Pancreas (tissue), 10 donors: Measurements from ENCODE around the gene RABGAP1L. TPM values are rescaled to one million over a fixed set of nuclear protein-coding genes. Genes with fewer than 3 reads are reported as not detected.

Experiments used
- ATAC-seq, 4 donors: fragments of 200-7000 bp; cut with Tn5 transposase; one replicate each; pipeline versions ENCODE4 v1.8.0 to v1.9.1; 2020; ENCODE audit warnings: mild to moderate bottlenecking in 4 of 4, moderate library complexity in 4 of 4
- DNase-seq, 6 donors: peaks; one replicate each; pipeline ENCODE4 v3.0.0-alpha.2; 2020
- FAIRE-seq: peaks from 2 replicates; lab custom pipeline; 2012; peaks lifted over from hg19 to GRCh38; lab: Jason Lieb, UNC
- H3K27ac ChIP-seq, 4 donors: fragments of 200-600 bp; sonication (generic); 1 replicate in 3 of 4; 2 replicates in 1 of 4; pipeline versions ENCODE4 v1.5.0 to v1.8.0; 2020
- H3K27me3 ChIP-seq, 4 donors: fragments of 200-600 bp; one replicate each; pipeline ENCODE4 v1.8.0; 2021
- H3K36me3 ChIP-seq, 3 donors: fragments of 200-600 bp; sonication (generic) in 1 of 3; one replicate each; pipeline versions ENCODE4 v1.5.0 to v1.8.0; 2020 to 2021
- H3K4me1 ChIP-seq, 3 donors: fragments of 200-600 bp; one replicate each; pipeline ENCODE4 v1.8.0; 2021
- H3K4me3 ChIP-seq, 4 donors: fragments of 200-600 bp; sonication (generic) in 2 of 4; one replicate each; pipeline versions ENCODE4 v1.5.0 to v1.8.0; 2020 to 2021
- H3K9me3 ChIP-seq, 4 donors: fragments of 200-600 bp; one replicate each; pipeline ENCODE4 v1.8.0; 2021
- WGBS, 2 donors: extraction: QIAGEN DNeasy Blood & Tissue Kit; methylation state at CpG; one replicate each; pipeline ENCODE4 v1.1.7; 2013; 5-methylcytosine and 5-hydroxymethylcytosine counted together
- intact Hi-C, 3 donors: fragments of 100-400 bp; cut with DNase I; formaldehyde crosslinking; loops; one replicate each; pipeline versions ENCODE4 v1.11.1 to v1.14.2; 2022
- polyA plus RNA-seq, 2 donors: library from polyadenylated mRNA; stranded (reverse); fragments of 200-250 nt; gene quantifications; one replicate each; pipeline ENCODE4 v1.2.3, GENCODE V29; 2013
- total RNA-seq, 6 donors: library from RNA; stranded (reverse); fragmentation: NEBNext Ultra II Directional in 4 of 6; extraction: Animal tissue kit (Norgen Biotek cat#: 25700) in 4 of 6; gene quantifications; one replicate each; pipeline versions ENCODE4 v1.2.1 to v1.2.4, GENCODE V29; 2021 to 2023
- TF ChIP-seq, protein P1 (sequence below), 4 donors: fragments of 200-600 bp; sonication (generic) in 3 of 4; IDR thresholded peaks; one replicate each; pipeline versions ENCODE4 v1.5.0 to v1.8.0; 2021; ENCODE audit warnings: antibody characterized with exemption in 4 of 4
- donor health status: healthy with polysubstance abuse.
- donor health status: DM: no; HTN: no; CAD: no; lungs with moderate emphysema.
- donor health status: DM: no; HTN: no; CAD: no.
- donor health status: control.
- donor health status: control.
- donor health status: Bipolar disorder and iron deficiency.
- donor health status: DM: yes; HTN: yes; CAD: no.
- donor health status: DM: no; HTN: no; CAD: no.
- donor health status: DM: no; HTN: no; CAD: no.
- donor health status: DM: yes; HTN: yes; CAD: no.

RABGAP1L gene
- total and polyA plus RNA-seq, 8 donors = 13.9 to 64.8 (median 36.1) TPM

DNA sequence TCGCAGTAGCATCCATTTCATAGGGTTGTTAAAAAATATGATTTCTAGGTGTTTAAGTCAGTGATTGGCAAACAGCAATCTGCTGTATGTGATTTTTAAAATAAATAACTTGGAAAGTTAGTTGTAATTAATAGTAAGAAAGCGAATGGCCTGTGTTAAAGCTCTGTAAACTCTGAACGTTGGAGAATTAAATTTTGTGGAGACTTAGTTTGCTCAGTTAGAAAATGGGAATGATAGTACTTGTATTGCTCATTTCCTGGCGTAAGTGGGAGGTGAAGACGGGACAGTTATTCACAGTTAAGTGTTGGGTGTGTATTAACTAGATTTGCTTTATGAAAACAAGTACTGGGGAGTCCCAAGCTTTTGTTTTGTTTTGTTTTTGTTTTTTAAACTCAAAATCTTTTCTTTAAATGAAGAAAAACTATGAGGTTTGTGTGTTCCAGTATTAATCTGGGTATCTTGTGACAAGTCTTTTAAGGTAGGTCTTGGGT is 841.4 kb downstream of the RABGAP1L start:
- Histone ChIP-seq H3K36me3 (no peaks in the 10 kb centered on the region), H3K4me3 (peak overlapping the region; percentile 70 to 87 (median 84)), H3K9me3 (no peaks in the 10 kb centered on the region), H3K27ac (peak overlapping the region in 3 of 4 donors; percentile 99 to 100 (median 99)), H3K4me1 (peaks cover 0 to 24% (median 12%) of the 10 kb centered on the region in 3 donors), H3K27me3 (no peaks in the 10 kb centered on the region)
- FAIRE-seq (no peak), DNase-seq (no peak), ATAC-seq (no peak)
- TF ChIP-seq, protein P1, sequence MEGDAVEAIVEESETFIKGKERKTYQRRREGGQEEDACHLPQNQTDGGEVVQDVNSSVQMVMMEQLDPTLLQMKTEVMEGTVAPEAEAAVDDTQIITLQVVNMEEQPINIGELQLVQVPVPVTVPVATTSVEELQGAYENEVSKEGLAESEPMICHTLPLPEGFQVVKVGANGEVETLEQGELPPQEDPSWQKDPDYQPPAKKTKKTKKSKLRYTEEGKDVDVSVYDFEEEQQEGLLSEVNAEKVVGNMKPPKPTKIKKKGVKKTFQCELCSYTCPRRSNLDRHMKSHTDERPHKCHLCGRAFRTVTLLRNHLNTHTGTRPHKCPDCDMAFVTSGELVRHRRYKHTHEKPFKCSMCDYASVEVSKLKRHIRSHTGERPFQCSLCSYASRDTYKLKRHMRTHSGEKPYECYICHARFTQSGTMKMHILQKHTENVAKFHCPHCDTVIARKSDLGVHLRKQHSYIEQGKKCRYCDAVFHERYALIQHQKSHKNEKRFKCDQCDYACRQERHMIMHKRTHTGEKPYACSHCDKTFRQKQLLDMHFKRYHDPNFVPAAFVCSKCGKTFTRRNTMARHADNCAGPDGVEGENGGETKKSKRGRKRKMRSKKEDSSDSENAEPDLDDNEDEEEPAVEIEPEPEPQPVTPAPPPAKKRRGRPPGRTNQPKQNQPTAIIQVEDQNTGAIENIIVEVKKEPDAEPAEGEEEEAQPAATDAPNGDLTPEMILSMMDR (IDR thresholded peaks at IDR 0.05) = no peak
- WGBS, 2 donors = 2 to 3% methylated on average over 5 of the region's 5 CpGs
- intact Hi-C loops = no loop called here

DNA sequence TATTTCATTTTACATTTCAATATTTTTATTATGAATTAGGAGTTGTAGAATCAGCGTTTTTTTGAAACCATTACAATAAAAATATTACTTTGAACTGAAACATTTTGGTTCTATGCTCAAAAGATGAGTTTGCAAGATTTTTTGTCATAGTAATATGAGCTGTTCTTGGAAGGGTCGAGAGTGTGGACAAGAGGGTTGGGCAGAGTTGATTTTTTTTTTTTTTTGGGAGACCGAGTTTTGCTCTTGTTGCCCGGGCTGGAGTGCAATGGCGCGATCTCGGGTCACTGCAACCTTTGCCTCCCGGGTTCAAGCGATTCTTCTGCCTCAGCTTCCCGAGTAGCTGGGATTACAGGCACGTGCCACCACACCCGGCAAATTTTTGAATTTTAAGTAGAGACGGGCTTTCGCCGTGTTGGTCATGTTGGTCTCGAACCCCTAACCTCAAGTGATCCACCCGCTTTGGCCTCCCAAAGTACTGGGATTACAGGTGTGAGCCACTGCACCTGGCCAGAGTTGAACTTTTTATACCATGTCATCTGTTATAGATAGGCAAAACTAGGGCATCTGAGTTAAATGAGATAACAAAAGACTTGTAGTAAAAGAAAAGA is 843.7 kb downstream of the RABGAP1L start:
- no peaks in the 10 kb centered on the region for H3K27me3 ChIP-seq
- FAIRE-seq = no peak
- no peak for DNase-seq
- no peaks in the 10 kb centered on the region for H3K9me3 ChIP-seq
- peaks cover 0 to 12% (median 11%) of the 10 kb centered on the region in 3 donors for H3K36me3 ChIP-seq
- peaks cover 0 to 16% (median 12%) of the 10 kb centered on the region in 3 donors for H3K4me1 ChIP-seq
- WGBS, 2 donors = 89 to 91% methylated on average over 17 of the region's 17 CpGs
- ATAC-seq = no peak
- intact Hi-C loops = no loop called here
- no peak overlapping the region for H3K27ac ChIP-seq
- TF ChIP-seq, protein P1 (IDR thresholded peaks at IDR 0.05) = no peak
- no peak overlapping the region for H3K4me3 ChIP-seq

DNA sequence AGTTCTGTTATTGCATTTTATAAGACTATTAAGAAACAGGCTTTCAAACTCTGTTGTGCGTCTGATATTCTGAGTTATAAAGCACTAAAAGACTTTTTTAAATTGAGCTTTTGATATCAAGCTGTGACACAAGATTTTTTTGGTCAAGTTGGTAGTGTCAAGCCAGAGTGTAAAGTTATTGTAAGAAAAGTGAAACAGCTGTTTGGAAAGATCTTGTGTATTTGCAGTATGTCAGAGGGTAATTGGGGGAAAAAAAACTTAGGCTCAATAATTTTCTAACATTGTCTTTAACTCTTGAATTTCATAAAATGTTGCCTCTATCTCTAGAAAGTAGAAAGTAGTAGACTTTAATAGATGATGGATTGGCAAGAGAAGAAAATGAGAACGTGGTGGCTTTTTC is 844.2 kb downstream of the RABGAP1L start:
- FAIRE-seq (no peak), DNase-seq (no peak), ATAC-seq (no peak)
- H3K4me3 ChIP-seq = no peak overlapping the region
- no peaks in the 10 kb centered on the region for H3K9me3 ChIP-seq
- intact Hi-C loops = no loop called here
- H3K4me1 ChIP-seq = peaks cover 0 to 16% (median 9%) of the 10 kb centered on the region in 3 donors
- TF ChIP-seq, protein P1 (IDR thresholded peaks at IDR 0.05) = no peak
- no peak overlapping the region for H3K27ac ChIP-seq
- peaks cover 0 to 16% (median 12%) of the 10 kb centered on the region in 3 donors for H3K36me3 ChIP-seq
- WGBS, 2 donors = 45% methylated on average over 2 of the region's 2 CpGs
- no peaks in the 10 kb centered on the region for H3K27me3 ChIP-seq

DNA sequence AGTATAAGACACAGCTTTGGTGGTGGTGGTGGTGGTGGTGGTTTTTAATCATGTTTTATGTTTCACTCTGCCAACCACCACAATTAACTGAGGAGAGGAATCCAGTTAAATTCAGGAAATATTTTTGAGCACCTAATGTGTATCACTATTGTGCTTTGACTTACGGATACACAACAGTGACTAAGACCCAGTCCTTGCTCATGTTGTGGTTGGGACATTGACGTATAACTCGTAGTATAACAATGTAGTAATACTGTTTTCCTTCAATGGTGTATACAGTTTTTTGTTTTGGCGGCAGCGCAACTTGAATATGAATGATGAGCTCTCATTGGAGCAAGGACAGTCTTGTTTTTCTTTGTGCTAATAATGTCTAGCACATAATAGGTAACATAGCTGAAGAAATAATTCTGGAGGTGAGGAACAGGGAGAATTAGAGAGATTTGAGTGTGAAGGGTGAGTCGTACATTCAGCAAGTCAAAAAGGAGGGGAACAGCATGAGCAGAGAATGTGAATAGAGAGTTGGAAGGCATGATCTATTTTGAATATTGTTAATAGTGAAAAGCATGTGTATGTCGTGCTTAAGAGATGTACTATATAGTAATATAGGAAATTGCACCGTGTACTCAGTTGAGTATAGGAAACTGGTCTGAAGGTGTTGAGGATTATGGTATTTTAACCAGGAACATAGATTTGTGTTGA is 845.9 kb downstream of the RABGAP1L start:
- 91 to 95% methylated on average over 8 of the region's 8 CpGs for WGBS, 2 donors
- H3K36me3 ChIP-seq = peaks cover 0 to 17% (median 12%) of the 10 kb centered on the region in 3 donors
- intact Hi-C loops = no loop called here

More for the DNA sequence above, 845.9 kb downstream of the RABGAP1L start:
- no peak for ATAC-seq
- no peaks in the 10 kb centered on the region for H3K27me3 ChIP-seq
- TF ChIP-seq, protein P1 (IDR thresholded peaks at IDR 0.05) = no peak
- H3K27ac ChIP-seq = no peak overlapping the region
- H3K4me3 ChIP-seq = no peak overlapping the region
- peaks cover 0 to 16% (median 9%) of the 10 kb centered on the region in 3 donors for H3K4me1 ChIP-seq
- FAIRE-seq = no peak
- DNase-seq = no peak
- no peaks in the 10 kb centered on the region for H3K9me3 ChIP-seq
